ENCODE measurements around the gene ZNF581. TPM values are rescaled to one million over a fixed set of nuclear protein-coding genes. Genes with fewer than 3 reads are reported as not detected.

Gene ZNF581
- total RNA-seq, 1 experiment from 2014 or later = 65.1 TPM

- Mint-ChIP-seq H3K36me3 (ENCODE audit: insufficient read depth in 1 of 3, low read depth in 3 of 3) (peaks cover 26 to 66% (median 66%) of the 10 kb centered on the region in 3 experiments; a peak in 6 of 7 replicates), H3K9me3 (no peaks in the 10 kb centered on the region), H3K4me3 (no peak overlapping the region), H3K27me3 (ENCODE audit: low read depth) (no peaks in the 10 kb centered on the region), H3K27ac (no peak overlapping the region), H3K4me1 (no peaks in the 10 kb centered on the region)
- Histone ChIP-seq H3K23me2 (ENCODE audit: insufficient read length, low read depth, low read length, poor library complexity, severe bottlenecking) (no peaks in the 10 kb centered on the region), H4K91ac (ENCODE audit: insufficient read length, low read depth, low read length) (no peak overlapping the region), H3K79me2 (ENCODE audit: insufficient read depth, low read length) (no peaks in the 10 kb centered on the region), H2BK5ac (ENCODE audit: insufficient read length, low read length) (no peak overlapping the region), H4K20me1 (ENCODE audit: control insufficient read depth, insufficient read depth, insufficient read length) (no peaks in the 10 kb centered on the region), H3T11ph (ENCODE audit: low read length) (no peak overlapping the region), H3K4ac (ENCODE audit: low read depth, low read length) (no peak overlapping the region), H2BK120ac (ENCODE audit: low read depth, low read length, poor library complexity, severe bottlenecking) (no peak overlapping the region), H3K23ac (ENCODE audit: insufficient read length, low read depth, low read length) (no peak overlapping the region), H3K79me1 (ENCODE audit: insufficient read depth, low read depth, low read length, poor library complexity, severe bottlenecking) (no peaks in the 10 kb centered on the region), H3K18ac (ENCODE audit: insufficient read length, low read depth, low read length) (no peak overlapping the region), H3K9me3 (ENCODE audit: control insufficient read depth, low read depth, low read length) (no peaks in the 10 kb centered on the region), H2BK20ac (ENCODE audit: low read depth, low read length, poor library complexity, severe bottlenecking) (no peak overlapping the region), H4K8ac (replicated peaks; ENCODE audit: insufficient read length, low read depth, low read length) (no peak overlapping the region), H3K56ac (ENCODE audit: insufficient read length, low read depth, low read length) (no peak overlapping the region), H3K27ac (ENCODE audit: insufficient read length, low read depth, low read length) (no peak overlapping the region), H3K4me2 (ENCODE audit: insufficient read depth, insufficient read length, low read length) (no peak overlapping the region), H3K9ac (ENCODE audit: extremely low read depth, insufficient read length, low read length) (no peak overlapping the region), H4K5ac (ENCODE audit: insufficient read length, low read depth, low read length) (no peak overlapping the region), H2BK12ac (ENCODE audit: insufficient read length, low read depth, low read length) (no peak overlapping the region), H2AFZ (ENCODE audit: low read length) (no peak overlapping the region), H3K14ac (ENCODE audit: insufficient read depth, low read length) (no peak overlapping the region), H2AK5ac (ENCODE audit: insufficient read length, low read length) (no peak overlapping the region), H2BK15ac (ENCODE audit: low read depth, low read length) (no peak overlapping the region), H3K4me1 (ENCODE audit: insufficient read depth, low read length) (no peaks in the 10 kb centered on the region), H3K27me3 (ENCODE audit: insufficient read depth, low read length) (no peaks in the 10 kb centered on the region)
- WGBS (ENCODE audit: extremely low coverage, insufficient read length, low lambda C conversion rate) = no CpG with 5 or more reads among the region's 20 CpGs
- no peak for DNase-seq
- TF ChIP-seq, protein P1, sequence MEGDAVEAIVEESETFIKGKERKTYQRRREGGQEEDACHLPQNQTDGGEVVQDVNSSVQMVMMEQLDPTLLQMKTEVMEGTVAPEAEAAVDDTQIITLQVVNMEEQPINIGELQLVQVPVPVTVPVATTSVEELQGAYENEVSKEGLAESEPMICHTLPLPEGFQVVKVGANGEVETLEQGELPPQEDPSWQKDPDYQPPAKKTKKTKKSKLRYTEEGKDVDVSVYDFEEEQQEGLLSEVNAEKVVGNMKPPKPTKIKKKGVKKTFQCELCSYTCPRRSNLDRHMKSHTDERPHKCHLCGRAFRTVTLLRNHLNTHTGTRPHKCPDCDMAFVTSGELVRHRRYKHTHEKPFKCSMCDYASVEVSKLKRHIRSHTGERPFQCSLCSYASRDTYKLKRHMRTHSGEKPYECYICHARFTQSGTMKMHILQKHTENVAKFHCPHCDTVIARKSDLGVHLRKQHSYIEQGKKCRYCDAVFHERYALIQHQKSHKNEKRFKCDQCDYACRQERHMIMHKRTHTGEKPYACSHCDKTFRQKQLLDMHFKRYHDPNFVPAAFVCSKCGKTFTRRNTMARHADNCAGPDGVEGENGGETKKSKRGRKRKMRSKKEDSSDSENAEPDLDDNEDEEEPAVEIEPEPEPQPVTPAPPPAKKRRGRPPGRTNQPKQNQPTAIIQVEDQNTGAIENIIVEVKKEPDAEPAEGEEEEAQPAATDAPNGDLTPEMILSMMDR (conservative IDR thresholded peaks at IDR 0.05) = no peak
These were observed 50.0 kb downstream of the ZNF581 start for GRCh38 chr19:55693336-55693974.

All from H9 (cell line).